Pancreas (tissue), 10 donors: ENCODE data around the gene GNPTAB. TPM values are rescaled to one million over a fixed set of nuclear protein-coding genes. Genes with fewer than 3 reads are reported as not detected.
A peak's percentile ranks its signal among the peaks of the same experiment; 100 is the strongest.
"Not testable (repeated sequence)": the region's sequence is repeated elsewhere in the genome, so short reads cannot be mapped to it uniquely, and the experiment has no call there.

Source experiments
- ATAC-seq, 4 donors: fragments of 200-7000 bp; cut with Tn5 transposase; one replicate each; pipeline versions ENCODE4 v1.8.0 to v1.9.1; 2020; ENCODE audit warnings: mild to moderate bottlenecking in 4 of 4, moderate library complexity in 4 of 4
- DNase-seq, 6 donors: peaks; one replicate each; pipeline ENCODE4 v3.0.0-alpha.2; 2020
- FAIRE-seq: peaks from 2 replicates; lab custom pipeline; 2012; peaks lifted over from hg19 to GRCh38; lab: Jason Lieb, UNC
- H3K27ac ChIP-seq, 4 donors: fragments of 200-600 bp; sonication (generic); 1 replicate in 3 of 4; 2 replicates in 1 of 4; pipeline versions ENCODE4 v1.5.0 to v1.8.0; 2020
- H3K27me3 ChIP-seq, 4 donors: fragments of 200-600 bp; one replicate each; pipeline ENCODE4 v1.8.0; 2021
- H3K36me3 ChIP-seq, 3 donors: fragments of 200-600 bp; sonication (generic) in 1 of 3; one replicate each; pipeline versions ENCODE4 v1.5.0 to v1.8.0; 2020 to 2021
- H3K4me1 ChIP-seq, 3 donors: fragments of 200-600 bp; one replicate each; pipeline ENCODE4 v1.8.0; 2021
- H3K4me3 ChIP-seq, 4 donors: fragments of 200-600 bp; sonication (generic) in 2 of 4; one replicate each; pipeline versions ENCODE4 v1.5.0 to v1.8.0; 2020 to 2021
- H3K9me3 ChIP-seq, 4 donors: fragments of 200-600 bp; one replicate each; pipeline ENCODE4 v1.8.0; 2021
- WGBS, 2 donors: extraction: QIAGEN DNeasy Blood & Tissue Kit; methylation state at CpG; one replicate each; pipeline ENCODE4 v1.1.7; 2013; 5-methylcytosine and 5-hydroxymethylcytosine counted together
- intact Hi-C, 3 donors: fragments of 100-400 bp; cut with DNase I; formaldehyde crosslinking; loops; one replicate each; pipeline versions ENCODE4 v1.11.1 to v1.14.2; 2022
- polyA plus RNA-seq, 2 donors: library from polyadenylated mRNA; stranded (reverse); fragments of 200-250 nt; gene quantifications; one replicate each; pipeline ENCODE4 v1.2.3, GENCODE V29; 2013
- total RNA-seq, 6 donors: library from RNA; stranded (reverse); fragmentation: NEBNext Ultra II Directional in 4 of 6; extraction: Animal tissue kit (Norgen Biotek cat#: 25700) in 4 of 6; gene quantifications; one replicate each; pipeline versions ENCODE4 v1.2.1 to v1.2.4, GENCODE V29; 2021 to 2023
- TF ChIP-seq, protein P1 (sequence below), 4 donors: fragments of 200-600 bp; sonication (generic) in 3 of 4; IDR thresholded peaks; one replicate each; pipeline versions ENCODE4 v1.5.0 to v1.8.0; 2021; ENCODE audit warnings: antibody characterized with exemption in 4 of 4
- donor health status: healthy with polysubstance abuse.
- donor health status: DM: no; HTN: no; CAD: no; lungs with moderate emphysema.
- donor health status: DM: no; HTN: no; CAD: no.
- donor health status: control.
- donor health status: control.
- donor health status: Bipolar disorder and iron deficiency.
- donor health status: DM: yes; HTN: yes; CAD: no.
- donor health status: DM: no; HTN: no; CAD: no.
- donor health status: DM: no; HTN: no; CAD: no.
- donor health status: DM: yes; HTN: yes; CAD: no.

Gene GNPTAB
- total and polyA plus RNA-seq, 8 donors: 5.4 to 27.7 (median 12.2) TPM

GRCh38 chr12:101876322-101876860 lies 45.6 kb upstream of the GNPTAB start:
- TF ChIP-seq, protein P1, sequence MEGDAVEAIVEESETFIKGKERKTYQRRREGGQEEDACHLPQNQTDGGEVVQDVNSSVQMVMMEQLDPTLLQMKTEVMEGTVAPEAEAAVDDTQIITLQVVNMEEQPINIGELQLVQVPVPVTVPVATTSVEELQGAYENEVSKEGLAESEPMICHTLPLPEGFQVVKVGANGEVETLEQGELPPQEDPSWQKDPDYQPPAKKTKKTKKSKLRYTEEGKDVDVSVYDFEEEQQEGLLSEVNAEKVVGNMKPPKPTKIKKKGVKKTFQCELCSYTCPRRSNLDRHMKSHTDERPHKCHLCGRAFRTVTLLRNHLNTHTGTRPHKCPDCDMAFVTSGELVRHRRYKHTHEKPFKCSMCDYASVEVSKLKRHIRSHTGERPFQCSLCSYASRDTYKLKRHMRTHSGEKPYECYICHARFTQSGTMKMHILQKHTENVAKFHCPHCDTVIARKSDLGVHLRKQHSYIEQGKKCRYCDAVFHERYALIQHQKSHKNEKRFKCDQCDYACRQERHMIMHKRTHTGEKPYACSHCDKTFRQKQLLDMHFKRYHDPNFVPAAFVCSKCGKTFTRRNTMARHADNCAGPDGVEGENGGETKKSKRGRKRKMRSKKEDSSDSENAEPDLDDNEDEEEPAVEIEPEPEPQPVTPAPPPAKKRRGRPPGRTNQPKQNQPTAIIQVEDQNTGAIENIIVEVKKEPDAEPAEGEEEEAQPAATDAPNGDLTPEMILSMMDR (IDR thresholded peaks at IDR 0.05): no peak
- Histone ChIP-seq H3K9me3 (no peaks in the 10 kb centered on the region), H3K27me3 (no peaks in the 10 kb centered on the region), H3K27ac (peak overlapping the region; percentile 89 to 97 (median 96)), H3K4me1 (peaks cover 0 to 2% (median 0%) of the 10 kb centered on the region in 3 donors), H3K4me3 (peak overlapping the region; percentile 52 to 94 (median 86)), H3K36me3 (no peaks in the 10 kb centered on the region)
- ATAC-seq (no peak), DNase-seq (no peak), FAIRE-seq (no peak)
- 49 to 56% methylated on average over 9 of the region's 9 CpGs for WGBS, 2 donors
- intact Hi-C loops: no loop called here

DNA sequence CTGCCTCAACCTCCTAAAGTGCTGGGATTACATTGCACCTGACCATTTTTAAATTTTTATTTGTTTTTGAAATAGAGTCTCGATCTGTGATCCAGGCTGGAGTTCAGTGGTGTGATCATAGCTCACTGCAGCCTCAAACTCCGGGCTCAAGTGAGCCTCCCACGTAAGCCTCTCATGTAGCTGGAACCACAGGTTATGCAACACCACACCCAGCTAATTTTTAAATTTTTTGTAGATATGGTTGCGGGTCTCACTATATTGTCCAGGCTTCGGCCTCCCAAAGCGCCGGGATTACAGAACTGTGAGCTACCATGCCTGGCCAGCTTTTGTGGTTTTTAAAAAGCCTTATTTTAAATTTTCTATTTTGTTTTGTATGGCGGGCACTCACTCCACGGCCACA lies 44.4 kb upstream of the GNPTAB start:
- Histone ChIP-seq H3K27ac (peak overlapping the region in 2 of 4 donors; percentile 94 to 97), H3K4me1 (peaks cover 0 to 2% (median 0%) of the 10 kb centered on the region in 3 donors), H3K36me3 (no peaks in the 10 kb centered on the region), H3K4me3 (no peak overlapping the region), H3K27me3 (no peaks in the 10 kb centered on the region), H3K9me3 (no peaks in the 10 kb centered on the region)
- TF ChIP-seq, protein P1 (IDR thresholded peaks at IDR 0.05): no peak
- FAIRE-seq (no peak), ATAC-seq (no peak), DNase-seq (no peak)
- 94% methylated on average over 9 of the region's 9 CpGs for WGBS, 2 donors
- intact Hi-C loops: no loop called here

GRCh38 chr12:101870925-101871324 lies 40.2 kb upstream of the GNPTAB start:
- Histone ChIP-seq H3K36me3 (no peaks in the 10 kb centered on the region), H3K27me3 (no peaks in the 10 kb centered on the region), H3K4me3 (no peak overlapping the region), H3K27ac (no peak overlapping the region), H3K4me1 (peaks cover 0 to 2% (median 0%) of the 10 kb centered on the region in 3 donors), H3K9me3 (no peaks in the 10 kb centered on the region)
- intact Hi-C loops: no loop called here
- DNase-seq: no peak
- TF ChIP-seq, protein P1 (IDR thresholded peaks at IDR 0.05): no peak
- 79 to 91% methylated on average over 1 of the region's 1 CpG for WGBS, 2 donors
- FAIRE-seq: no peak
- no peak for ATAC-seq

- 87 to 92% methylated on average over 3 of the region's 3 CpGs for WGBS, 2 donors
- H3K4me3 ChIP-seq, DNase-seq, H3K27me3 ChIP-seq, H3K36me3 ChIP-seq, ATAC-seq, intact Hi-C loops, FAIRE-seq, H3K27ac ChIP-seq, H3K4me1 ChIP-seq, H3K9me3 ChIP-seq: not testable (repeated sequence)
Observed at GRCh38 chr12:101867619-101868018, 36.9 kb upstream of the GNPTAB start.

DNA sequence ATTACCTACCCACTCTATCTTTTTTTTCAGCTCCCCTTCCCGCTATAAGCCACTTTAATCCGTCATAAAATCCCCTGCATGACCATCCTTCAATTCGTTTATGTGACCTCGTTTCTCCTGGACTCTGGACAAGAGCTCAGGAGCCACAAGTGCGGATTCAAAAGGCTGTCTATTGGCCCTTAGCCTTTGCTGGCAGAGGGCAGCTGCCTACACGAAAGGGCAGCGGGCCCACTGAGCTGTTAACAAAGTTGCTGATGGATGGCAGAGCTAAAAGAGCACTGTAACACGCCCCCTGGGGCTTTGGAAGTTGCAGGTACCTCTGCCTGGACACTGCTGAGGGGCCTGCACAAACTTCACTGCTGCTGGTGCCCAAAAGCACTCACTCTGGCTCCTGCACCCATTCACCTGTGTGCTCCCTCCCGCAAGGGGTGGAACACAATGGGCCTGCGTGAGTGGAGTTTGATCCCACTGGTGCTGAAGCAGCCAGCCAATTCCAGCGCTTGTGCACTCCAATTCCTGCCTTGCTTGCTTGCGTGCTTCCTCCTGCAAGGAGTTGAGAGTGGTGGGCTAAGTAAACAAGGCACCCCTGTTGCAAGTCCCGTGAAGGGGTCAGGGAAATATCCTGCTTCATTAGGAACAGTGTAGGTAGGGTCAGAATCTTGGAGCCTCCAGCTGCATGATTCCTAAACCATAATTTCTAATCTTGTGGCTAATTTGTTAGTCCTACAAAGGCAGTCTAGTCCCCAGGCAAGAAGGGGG lies 36.0 kb upstream of the GNPTAB start:
- H3K36me3 ChIP-seq: no peaks in the 10 kb centered on the region
- no peaks in the 10 kb centered on the region for H3K27me3 ChIP-seq
- TF ChIP-seq, protein P1 (IDR thresholded peaks at IDR 0.05): no peak
- ATAC-seq: no peak
- H3K9me3 ChIP-seq: no peaks in the 10 kb centered on the region
- FAIRE-seq: no peak
- H3K4me1 ChIP-seq: no peaks in the 10 kb centered on the region
- H3K27ac ChIP-seq: no peak overlapping the region
- intact Hi-C loops: no loop called here
- 63 to 70% methylated on average over 13 of the region's 13 CpGs for WGBS, 2 donors
- no peak overlapping the region for H3K4me3 ChIP-seq
- no peak for DNase-seq
